NCI-H524 (cell line): ENCODE results near the gene ZNF260.
A peak's percentile ranks its signal among the peaks of the same experiment; 100 is the strongest.
"Not testable (repeated sequence)": the region's sequence is repeated elsewhere in the genome, so short reads cannot be mapped to it uniquely, and the experiment has no call there.

ENCODE experiments used
- DNase-seq, 2 experiments: peaks; one replicate each; lab custom pipeline; 2025; lab: John Stamatoyannopoulos, UW

The ZNF260 gene

DNA sequence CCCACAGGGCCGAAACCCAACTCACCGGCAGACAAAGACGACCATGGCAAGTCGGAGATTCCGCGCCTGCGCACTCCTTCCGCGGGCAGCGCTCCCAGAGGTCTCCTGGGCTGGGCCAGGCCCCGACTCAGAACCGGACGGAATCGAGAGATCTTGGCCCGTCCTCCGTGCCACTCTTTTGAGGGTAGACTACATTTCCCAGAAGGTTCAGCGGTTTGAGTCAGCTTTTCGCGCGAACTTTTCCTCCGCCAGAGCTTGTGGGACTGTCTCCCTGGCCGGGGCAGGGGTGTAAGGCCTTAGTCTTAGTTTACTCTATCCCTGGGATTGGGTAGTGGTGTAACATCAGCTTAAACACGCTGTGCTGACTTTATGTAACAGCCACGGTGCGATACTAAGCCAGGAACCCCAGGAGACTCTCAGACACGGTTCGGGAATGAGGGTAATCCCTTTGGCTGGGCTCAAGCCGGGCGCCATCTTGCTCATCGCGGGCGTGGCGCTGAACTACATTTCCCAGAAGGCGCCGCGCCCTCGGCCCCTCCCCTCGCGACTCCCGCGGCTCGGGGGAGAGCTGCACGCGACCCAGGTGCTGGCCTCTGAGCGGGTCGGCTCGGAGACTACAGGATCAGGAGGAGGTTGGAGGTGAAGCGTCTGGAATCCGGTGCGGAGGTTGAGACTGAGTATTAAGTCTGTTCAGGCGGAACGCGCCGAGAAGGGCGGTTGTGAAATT, at the start of gene ZNF260:
TSS of gene ZNF260 (minus strand) at position 78 of the 727 bp plus-strand sequence. CDS start 13,033 bp downstream, outside the sequence.
- DNase-seq: peak; percentile 95 to 98

DNA sequence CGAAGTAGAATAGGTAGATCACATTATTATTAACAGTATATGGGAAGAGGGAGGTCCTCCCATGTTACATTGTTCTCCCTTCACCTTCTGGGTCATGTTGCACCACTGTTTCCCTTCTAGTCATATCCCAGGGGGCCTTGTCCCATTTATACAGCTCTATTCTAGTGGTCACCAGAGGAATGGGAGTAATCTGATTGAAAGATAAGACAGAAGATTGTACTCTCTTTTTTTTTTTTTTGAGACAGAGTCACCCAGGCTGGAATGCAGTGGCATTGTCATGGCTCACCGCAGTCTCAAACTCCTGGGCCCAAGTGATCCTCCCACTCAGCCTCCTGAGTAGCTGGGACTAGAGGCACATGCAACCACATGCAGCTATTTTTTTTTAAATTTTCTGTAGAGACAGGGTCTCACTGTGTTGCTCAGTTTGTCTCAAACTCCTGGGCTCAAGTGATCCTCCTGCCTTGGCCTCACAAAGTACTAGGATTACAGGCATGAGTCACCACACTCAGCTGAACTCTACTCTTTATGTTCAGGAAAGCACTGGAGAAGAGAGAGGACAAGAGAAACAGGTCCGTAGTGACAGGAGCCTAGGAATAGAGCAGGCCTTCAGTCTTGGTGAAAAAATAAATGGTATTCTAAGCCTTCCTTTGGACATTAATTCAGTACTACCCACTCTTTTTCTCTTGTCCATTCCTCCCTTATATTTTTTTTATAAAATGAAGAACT, 49.4 kb upstream of the ZNF260 start:
- DNase-seq: no peak

DNA sequence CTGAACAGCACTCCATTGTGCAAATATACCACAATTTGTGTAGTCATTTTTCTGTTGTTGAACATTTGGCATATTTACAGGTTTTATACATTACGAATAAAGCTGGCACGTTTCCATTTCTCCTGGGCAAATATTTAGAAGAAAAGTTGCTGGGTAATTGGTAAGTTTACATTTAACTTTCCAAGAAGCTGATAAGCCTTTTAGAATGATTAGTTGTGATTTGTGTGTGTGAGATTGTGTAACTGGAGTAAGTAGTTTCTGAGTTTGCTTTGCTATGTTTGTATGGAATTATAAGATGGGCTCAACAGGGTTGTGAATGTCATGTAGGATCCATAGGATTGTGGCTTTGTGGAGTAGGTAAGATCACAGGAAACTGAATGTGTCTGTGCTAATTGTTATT, 46.7 kb upstream of the ZNF260 start:
- no peak for DNase-seq

DNA sequence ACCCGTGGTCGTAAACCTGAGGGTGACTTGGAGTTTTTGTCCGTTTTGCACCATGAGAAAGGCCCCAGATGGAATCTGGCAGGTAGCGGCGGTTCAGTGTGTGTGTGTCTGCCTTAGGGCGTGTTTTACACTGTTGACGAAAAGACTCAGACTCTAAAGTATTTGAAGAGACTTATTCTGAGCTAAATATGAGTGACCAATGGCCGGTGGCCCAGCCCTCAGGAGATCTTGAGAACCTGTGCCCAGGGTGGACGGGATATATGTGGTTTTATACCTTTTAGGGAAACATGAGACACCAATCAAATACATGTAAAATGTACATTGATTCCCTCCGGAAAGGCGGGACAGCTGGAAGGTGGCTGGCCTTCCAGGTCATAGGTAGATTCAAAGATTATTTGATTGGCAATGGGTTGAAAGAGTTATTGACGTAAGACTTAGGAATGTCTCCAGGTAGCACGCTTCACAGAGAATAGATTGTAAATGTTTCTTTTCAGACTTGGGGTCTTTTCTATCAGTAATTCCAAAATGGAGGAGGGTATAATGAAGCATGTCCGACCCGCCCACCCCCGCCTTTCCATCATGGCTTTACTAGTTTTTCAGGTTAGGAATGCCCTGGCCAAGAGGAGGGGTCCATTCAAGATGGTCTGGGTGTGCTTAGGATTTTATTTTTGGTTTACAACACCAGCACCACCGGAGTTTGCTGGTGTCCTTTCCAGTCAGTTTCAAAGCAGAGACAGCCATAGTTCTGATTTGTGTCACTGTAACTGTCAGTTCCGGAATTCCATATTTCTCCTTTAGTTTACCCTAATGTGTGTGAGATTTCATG, 46.0 kb upstream of the ZNF260 start:
- peak in 1 of 2 experiments; percentile 4 for DNase-seq

DNA sequence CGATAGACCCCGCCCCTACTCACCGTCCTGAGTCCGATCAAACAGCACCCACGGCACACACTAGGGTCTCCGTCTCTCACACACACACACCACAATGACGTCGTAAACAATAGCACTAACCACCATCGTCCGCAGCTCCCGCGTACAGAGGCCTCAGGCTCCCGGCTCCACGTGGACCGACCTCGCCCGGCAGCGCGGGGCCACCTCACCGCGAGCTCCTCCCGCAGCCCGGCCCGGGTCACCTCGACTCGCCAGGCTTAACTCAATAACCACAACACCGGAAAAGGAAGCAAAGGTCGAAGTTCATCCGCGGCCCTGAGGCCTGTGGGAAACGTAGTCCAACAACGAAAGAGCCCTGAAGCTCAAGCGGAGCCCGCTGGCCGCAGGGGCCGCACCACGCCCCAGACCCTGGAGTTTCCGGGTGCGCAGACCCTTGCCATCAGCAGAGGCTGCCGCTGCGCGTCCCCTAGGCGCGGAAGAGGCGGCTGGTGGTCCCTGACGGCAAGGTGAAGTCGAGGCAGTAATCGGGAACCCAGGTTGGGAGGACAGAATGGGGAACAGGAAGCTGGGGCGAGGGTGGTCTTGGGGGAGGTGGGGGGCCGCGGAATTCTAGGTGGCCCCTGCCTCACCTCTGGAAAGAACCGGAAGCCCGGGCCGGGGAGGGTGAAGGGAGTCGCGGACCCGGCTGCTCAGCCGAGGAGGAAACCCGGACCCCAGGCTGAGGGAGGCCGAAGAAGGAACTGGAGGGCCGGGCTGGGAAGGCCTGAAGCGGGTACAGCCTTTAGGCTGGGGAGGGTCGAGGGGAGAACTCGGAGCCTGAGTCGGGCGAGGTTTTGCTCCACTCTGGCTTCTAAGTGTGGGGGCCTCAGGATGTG, 45.2 kb upstream of the ZNF260 start, which contains the start of gene ZNF529:
TSS of gene ZNF529 (minus strand) at position 273 of the 875 bp plus-strand sequence. CDS start 946 bp downstream, outside the sequence.
- peak; percentile 91 to 96 for DNase-seq

DNA sequence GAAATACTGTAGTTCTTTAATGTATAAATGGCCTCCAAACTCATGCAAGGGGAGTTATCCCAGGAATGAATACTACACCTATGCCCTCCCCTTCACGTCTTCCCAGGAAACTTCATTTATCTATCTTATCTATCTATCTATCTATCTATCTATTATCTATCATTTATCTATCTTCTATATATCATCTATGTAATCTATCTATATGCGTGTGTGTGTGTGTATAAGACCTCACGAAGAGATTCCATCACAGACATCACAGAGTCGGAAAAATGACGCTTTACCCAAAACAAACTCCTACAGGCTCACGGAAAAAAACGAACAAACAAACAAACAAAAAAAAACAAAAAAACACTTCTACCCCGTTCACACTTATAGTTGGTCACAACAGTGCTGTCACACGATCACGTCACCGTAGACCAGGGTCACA, 44.5 kb upstream of the ZNF260 start:
- no peak for DNase-seq

DNA sequence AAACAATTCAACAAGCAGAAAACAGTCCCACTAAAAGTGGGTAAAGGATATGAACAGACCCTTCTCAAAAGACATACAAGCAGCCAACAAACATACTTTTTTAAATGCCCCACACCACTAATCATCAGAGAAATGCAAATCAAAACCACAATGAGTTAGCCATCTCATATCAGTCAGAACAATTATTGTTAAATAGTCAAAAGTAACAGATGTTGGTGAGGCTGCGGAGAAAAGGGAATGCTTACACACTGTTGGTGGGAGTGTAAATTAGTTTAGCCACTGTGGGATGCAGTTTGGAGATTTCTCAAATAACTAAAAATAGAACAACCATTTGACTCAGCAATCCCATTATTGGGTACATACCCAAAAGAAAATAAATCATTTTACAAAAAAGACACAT, 36.3 kb upstream of the ZNF260 start:
- no peak for DNase-seq

DNA sequence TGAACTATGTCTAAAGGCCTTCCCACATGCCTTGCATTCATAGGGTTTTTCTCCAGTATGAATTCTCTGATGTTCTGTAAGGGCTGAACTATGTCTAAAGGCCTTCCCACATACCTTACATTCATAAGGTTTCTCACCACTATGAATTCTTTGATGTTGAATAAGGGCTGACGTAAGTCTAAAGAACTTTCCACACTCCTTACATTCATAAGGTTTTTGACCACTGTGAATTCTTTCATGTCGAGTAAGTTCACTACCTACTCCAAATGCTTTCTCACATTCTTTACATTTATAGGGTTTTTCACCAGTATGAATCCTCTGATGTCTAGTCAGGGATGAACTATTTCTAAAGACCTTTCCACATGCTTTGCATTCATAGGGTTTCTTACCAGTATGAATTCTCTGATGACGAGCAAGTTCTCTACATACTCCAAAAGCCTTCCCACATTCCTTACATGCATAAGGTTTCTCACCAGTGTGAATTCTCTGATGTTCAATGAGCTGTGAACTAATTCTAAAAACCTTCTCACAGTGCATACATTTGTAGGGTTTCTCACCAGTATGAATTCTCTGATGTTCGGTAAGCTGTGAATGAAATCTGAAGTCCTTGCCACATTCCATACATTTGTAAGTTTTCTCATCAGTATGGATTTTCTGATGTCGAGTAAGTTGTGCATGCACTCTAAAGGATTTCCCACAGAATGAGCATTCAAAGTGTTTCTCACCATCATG, 19.1 kb upstream of the ZNF260 start:
- DNase-seq: no peak

DNA sequence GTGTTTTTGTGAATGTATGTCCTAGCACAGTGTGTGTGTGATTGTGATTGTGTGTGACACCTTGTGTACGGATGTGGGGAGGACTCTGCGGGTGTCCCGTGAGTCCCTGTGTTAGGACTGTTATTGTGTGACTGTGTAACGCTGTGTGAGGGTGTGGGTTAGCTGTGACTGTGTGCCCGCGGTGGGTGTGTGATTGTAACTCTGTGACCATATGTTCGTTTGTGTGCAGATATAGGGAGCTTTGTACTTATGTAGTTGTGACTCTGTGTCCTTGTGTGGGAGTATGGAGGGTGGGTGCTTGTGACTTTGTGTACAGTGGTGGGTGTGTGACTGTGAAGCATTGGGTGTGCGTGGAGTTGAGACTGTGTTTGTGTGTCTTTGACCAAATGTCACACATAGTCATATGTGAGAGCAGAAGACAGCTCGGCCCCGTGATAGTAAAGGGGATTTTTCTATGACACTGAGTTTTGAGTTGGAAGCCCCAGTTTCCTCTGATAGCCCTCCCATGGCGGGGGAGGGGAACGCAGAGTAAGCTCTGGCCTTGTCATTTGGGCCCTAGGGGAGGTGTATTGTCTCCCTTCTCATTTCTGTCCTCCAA, 949 bp upstream of the ZNF260 start:
- DNase-seq: peak; percentile 25 to 34

DNA sequence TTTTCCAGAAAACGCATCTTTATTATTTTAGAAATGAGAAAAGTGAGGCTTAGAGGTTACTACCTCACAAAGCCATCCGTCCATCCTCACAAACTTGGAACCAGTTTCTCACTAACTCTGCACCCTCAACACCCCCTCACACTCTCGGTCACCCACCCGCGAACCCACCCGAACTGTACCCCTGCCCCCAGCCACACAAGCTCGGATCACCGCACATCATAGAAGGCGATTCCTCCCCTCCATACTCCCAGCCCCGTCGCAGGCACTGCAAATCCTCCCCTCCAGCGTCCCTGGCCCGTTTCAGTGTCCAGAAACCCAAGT, 238 bp downstream of the ZNF260 start:
- no peak for DNase-seq

DNA sequence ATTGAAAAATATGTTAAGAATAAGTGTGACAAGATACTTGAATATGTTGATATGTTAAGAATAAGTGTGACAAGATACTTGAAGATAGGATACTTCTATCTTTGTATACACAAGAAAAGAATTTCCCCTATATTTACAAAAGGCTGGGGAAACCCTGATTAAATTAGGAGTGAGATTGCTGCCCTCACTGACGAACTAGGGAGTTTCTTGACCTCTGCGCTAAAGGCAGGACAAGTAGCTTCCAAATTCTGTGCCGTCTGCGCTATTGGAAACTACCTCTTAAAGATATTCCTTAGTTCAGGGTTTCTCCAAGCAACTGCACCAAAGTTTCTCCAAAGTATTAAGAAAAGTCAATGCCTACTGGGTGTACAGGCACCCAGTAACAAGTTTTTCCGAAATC, 730 bp downstream of the ZNF260 start:
- DNase-seq: no peak

DNA sequence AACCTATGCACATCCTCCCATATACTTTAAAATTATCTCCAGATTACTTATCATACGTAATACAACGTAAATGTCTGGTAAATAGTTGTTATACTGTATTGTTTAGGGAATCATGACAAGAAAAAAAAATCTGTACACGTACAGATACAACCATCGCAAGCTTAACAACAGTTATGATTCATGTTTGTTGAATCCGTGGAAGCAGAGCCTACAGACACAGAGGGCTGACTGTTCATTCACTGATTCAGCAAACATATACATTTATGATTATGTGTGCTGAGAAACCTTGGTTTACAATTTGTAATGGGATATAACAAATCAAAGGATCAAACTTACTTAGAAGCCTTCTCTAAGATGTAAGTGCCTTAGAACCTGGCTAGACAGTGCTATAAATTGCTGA, 1.5 kb downstream of the ZNF260 start:
- no peak for DNase-seq

DNA sequence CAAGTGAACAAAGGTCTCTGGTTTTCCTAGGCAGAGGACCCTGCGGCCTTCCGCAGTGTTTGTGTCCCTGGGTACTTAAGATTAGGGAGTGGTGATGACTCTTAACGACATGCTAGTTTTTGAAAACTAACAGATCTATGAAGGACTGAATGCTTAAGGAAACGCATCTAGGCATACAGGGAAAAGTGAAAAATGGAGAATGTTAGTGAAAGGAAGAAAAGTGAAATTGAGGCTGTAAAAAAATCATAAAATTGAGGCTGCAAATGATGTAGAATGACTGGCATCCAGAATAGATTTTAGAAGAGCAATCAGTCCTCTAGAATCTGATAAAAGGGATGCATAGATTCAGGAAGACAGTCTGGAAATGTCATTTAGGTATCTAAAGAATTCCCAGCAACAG, 3.5 kb downstream of the ZNF260 start:
- no peak for DNase-seq

DNA sequence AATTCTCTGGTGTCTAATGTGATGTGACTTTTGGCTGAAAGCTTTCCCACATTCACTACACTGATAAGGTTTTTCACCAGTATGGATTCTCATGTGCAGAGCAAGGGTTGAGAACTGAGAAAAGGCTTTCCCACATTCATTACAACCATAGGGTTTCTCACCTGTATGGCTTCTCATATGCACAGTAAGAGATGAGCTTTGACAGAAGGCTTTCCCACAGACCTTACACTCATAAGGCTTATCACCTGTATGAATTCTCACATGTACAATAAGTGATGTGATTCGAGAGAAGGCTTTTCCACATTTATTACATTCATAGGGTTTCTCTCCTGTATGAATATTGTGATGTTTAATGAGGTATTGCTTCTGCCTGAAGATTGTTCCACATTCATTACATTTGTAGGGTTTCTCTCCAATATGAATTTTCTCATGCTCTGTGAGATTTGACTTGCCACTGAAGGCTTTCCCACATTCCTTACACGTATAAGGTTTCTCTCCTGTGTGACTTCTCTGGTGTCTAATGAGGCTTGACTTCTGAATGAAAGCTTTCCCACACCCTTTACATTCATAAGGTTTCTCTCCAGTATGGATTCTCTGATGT, 14.0 kb downstream of the ZNF260 start:
- DNase-seq: no peak

DNA sequence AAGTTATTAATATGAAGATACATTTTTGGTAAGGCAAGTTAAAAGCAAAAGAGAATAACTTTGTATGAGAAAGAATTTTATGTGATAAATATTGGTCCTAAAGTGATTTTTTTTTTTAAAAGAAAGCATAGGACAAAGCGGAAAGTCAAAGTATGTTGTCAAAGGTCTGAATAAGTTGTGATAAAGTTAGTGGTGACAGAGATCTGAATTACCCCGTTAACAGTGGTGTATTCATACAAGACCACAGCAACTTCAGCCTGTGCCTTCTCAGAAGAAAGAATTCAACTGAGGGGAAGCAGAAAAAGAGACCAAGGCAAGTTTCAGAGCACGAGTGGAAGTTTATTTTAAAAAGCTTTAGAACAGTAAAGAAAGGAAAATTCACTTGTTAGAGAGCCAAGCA, 19.7 kb downstream of the ZNF260 start:
- no peak for DNase-seq

DNA sequence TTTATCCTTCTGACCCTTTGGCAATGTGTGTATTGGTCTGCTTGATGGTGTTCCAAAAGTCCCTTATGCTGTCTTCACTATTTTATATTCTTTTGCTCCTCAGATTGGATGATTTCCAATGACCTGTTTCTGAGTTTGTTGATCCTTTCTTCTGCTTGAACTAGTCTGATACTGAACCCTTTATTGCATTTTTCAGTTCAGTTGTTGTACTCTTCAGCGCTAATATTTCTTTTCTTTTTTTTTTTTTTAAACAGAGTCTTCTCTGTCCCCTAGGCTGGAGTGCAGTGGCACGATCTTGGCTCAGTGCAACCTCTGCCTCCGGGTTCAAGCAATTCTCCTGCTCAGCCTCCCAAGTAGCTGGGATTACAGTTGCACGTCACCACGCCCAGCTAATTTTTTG, 26.1 kb downstream of the ZNF260 start:
- DNase-seq: no peak

DNA sequence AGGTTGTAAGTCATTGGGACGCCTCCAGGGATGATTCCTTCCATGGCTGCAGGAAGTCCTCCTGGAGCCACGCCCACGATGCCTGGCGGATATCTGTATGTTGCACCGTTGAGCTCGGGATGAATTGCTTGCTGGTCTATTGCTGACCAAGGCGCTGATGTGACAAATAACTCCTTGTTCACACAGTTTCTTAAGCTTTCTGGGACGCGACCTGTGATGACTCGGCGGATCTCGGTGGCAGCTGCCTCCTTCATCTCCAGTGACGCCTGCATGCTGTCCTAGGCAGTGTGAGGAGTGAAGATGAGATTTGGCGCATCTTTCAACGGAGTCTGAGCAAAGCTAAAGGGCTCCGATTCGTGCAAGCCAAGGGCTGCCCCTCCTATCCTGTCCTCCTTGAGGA, 31.1 kb downstream of the ZNF260 start:
- DNase-seq: no peak

DNA sequence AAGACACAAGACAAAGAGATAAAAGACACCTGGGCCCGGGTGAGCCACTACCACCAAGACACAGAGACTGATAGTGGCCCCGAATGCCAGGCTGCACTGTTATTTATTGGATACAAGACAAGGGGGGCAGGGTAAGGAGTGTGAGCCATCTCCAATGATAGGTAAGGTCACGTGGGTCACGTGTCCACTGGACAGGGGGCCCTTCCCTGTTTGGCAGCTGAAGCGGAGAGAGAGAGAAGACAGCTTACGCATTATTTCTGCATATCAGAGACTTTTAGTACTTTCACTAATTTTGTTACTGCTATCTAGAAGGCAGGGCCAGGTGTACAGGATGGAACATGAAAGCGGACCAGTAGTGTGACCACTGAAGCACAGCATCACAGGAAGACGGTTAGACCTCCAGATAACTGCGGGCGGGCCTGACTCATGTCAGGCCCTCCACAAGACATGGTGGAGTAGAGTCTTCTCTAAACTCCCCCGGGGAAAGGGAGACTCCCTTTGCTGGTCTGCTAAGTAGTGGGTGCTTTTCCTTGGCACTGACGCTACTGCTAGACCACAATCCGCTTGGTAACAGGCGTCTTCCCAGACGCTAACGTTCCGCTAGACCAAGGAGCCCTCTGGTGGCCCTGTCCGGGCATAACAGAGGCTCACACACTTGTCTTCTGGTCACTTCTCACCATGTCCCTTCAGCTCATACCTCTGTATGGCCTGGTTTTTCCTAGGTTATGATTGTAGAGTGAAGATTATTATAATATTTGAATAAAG, 35.2 kb downstream of the ZNF260 start:
- DNase-seq: peak; percentile 2 to 7

DNA sequence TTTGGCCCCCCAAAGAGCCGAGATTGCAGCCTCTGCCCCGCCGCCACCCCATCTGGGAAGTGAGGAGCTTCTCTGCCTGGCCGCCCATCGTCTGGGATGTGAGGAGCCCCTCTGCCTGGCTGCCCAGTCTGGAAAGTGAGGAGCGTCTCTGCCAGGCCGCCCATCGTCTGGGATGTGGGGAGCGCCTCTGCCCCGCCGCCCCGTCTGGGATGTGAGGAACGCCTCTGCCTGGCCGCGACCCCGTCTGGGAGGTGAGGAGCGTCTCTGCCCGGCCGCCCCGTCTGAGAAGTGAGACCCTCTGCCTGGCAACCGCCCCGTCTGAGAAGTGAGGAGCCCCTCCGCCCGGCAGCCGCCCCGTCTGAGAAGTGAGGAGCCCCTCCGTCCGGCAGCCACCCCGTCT, 37.2 kb downstream of the ZNF260 start:
- not testable (repeated sequence) for DNase-seq
